Common myeloid progenitor, CD34-positive (primary cell): ENCODE data around the gene PPP2R5C.
"Not testable (repeated sequence)": the region's sequence is repeated elsewhere in the genome, so short reads cannot be mapped to it uniquely, and the experiment has no call there.

ENCODE experiments used
- CTCF ChIA-PET: fragments of 350-600 bp; sonication (Branson Sonifier 250); formaldehyde crosslinking; loops from one replicate; lab custom pipeline; 2021; ENCODE audit warnings: antibody characterized with exemption; lab: Charles Lee
- POLR2A ChIA-PET: fragments of 350-600 bp; sonication (Branson Sonifier 250); formaldehyde crosslinking; loops from one replicate; lab custom pipeline; 2021; ENCODE audit warnings: antibody characterized with exemption; lab: Charles Lee
- DNase-seq, 3 donors: peaks; one replicate each; pipeline versions ENCODE4 v3.0.0 to v3.0.0-alpha.2; 2013
- H3K27ac ChIP-seq, 2 experiments: 1 replicate in 1 of 2; 2 replicates in 1 of 2; pipeline ENCODE4 v1.7.0; 2013; ENCODE audit warnings: inconsistent platforms in 2 of 2, low read length in 2 of 2, mild to moderate bottlenecking in 2 of 2, low read depth in 1 of 2, moderate library complexity in 1 of 2; ENCODE audit not compliant: severe bottlenecking in 2 of 2, insufficient read depth in 1 of 2, poor library complexity in 1 of 2
- H3K27me3 ChIP-seq, 5 experiments: replicated peaks in 2 of 5; 1 replicate in 3 of 5; 2 replicates in 2 of 5; pipeline versions ENCODE4 v1.6.1 to v1.7.0; 2013; ENCODE audit warnings: low read length in 4 of 5, mild to moderate bottlenecking in 2 of 5, moderate library complexity in 2 of 5, inconsistent platforms in 1 of 5; ENCODE audit not compliant: insufficient read depth in 5 of 5, control insufficient read depth in 4 of 5
- H3K36me3 ChIP-seq, 4 experiments: 1 replicate in 2 of 4; 2 replicates in 2 of 4; pipeline versions ENCODE4 v1.6.1 to v1.7.0; 2013; ENCODE audit warnings: low read length in 3 of 4, control low read depth in 1 of 4, mild to moderate bottlenecking in 1 of 4; ENCODE audit not compliant: control insufficient read depth in 4 of 4, insufficient read depth in 4 of 4
- H3K4me1 ChIP-seq, 4 experiments: 1 replicate in 3 of 4; 2 replicates in 1 of 4; pipeline versions ENCODE4 v1.6.1 to v1.7.1; 2013; ENCODE audit warnings: low read length in 3 of 4, mild to moderate bottlenecking in 3 of 4, control low read depth in 1 of 4, inconsistent platforms in 1 of 4, moderate library complexity in 1 of 4; ENCODE audit not compliant: control insufficient read depth in 4 of 4, insufficient read depth in 4 of 4; ENCODE audit errors: control extremely low read depth in 1 of 4
- H3K4me3 ChIP-seq, 7 experiments: 1 replicate in 4 of 7; 2 replicates in 3 of 7; pipeline versions ENCODE4 v1.5.1 to v1.7.0; 2013; ENCODE audit warnings: mild to moderate bottlenecking in 7 of 7, low read length in 6 of 7, moderate library complexity in 6 of 7, inconsistent platforms in 2 of 7, low read depth in 2 of 7, control low read depth in 1 of 7; ENCODE audit not compliant: insufficient read depth in 4 of 7, control insufficient read depth in 1 of 7; ENCODE audit errors: extremely low read depth in 1 of 7
- H3K9me3 ChIP-seq, 5 experiments: 1 replicate in 4 of 5; 2 replicates in 1 of 5; pipeline versions ENCODE4 v1.6.1 to v1.7.1; 2013; ENCODE audit warnings: low read length in 4 of 5, mild to moderate bottlenecking in 2 of 5, inconsistent platforms in 1 of 5, low read depth in 1 of 5, moderate library complexity in 1 of 5; ENCODE audit not compliant: control insufficient read depth in 4 of 5, insufficient read depth in 2 of 5; ENCODE audit errors: control extremely low read depth in 1 of 5
- WGBS: methylation state at CpG from one replicate; pipeline ENCODE4 v1.1.5; 2013; ENCODE audit not compliant: insufficient coverage; 5-methylcytosine and 5-hydroxymethylcytosine counted together

Gene PPP2R5C

GRCh38 chr14:101744382-101744781, 17.1 kb upstream of the PPP2R5C start:
- Histone ChIP-seq H3K9me3 (peaks cover 0 to 19% (median 9%) of the 10 kb centered on the region in 5 experiments), H3K27me3 (peaks cover 0 to 32% (median 4%) of the 10 kb centered on the region in 5 experiments)
- H3K4me3 ChIP-seq, CTCF ChIA-PET, H3K4me1 ChIP-seq, H3K36me3 ChIP-seq, DNase-seq, H3K27ac ChIP-seq, POLR2A ChIA-PET: not testable (repeated sequence)
- WGBS: 100% methylated on average over 1 of the region's 6 CpGs

- Histone ChIP-seq H3K27me3 (peaks cover 0 to 46% (median 13%) of the 10 kb centered on the region in 5 experiments), H3K9me3 (peaks cover 0 to 18% (median 6%) of the 10 kb centered on the region in 5 experiments)
- DNase-seq, H3K4me1 ChIP-seq, H3K27ac ChIP-seq, POLR2A ChIA-PET, H3K4me3 ChIP-seq, H3K36me3 ChIP-seq: not testable (repeated sequence)
- CTCF ChIA-PET: interaction anchor here (0.9 to 1.0 kb wide), 2 partner anchors 39 to 200 kb away, joined by 3 read pairs; no protein-coding TSS in a partner anchor
- 83% methylated on average over 5 of the region's 5 CpGs for WGBS
Measured at GRCh38 chr14:101749756-101750155, 11.8 kb upstream of the PPP2R5C start.

GRCh38 chr14:101754893-101755292, 6.6 kb upstream of the PPP2R5C start:
- Histone ChIP-seq H3K27ac (no peak overlapping the region), H3K4me1 (peaks cover 0 to 1% (median 1%) of the 10 kb centered on the region in 4 experiments), H3K36me3 (no peaks in the 10 kb centered on the region), H3K27me3 (peaks cover 0 to 78% (median 19%) of the 10 kb centered on the region in 5 experiments), H3K9me3 (peaks cover 0 to 18% (median 7%) of the 10 kb centered on the region in 5 experiments), H3K4me3 (no peak overlapping the region)
- ChIA-PET POLR2A (no interaction called here), CTCF (no interaction called here)
- WGBS: 94% methylated on average over 2 of the region's 4 CpGs
- no peak for DNase-seq

- Histone ChIP-seq H3K4me3 (no peak overlapping the region), H3K9me3 (peaks cover 0 to 18% (median 7%) of the 10 kb centered on the region in 5 experiments), H3K36me3 (no peaks in the 10 kb centered on the region), H3K27ac (no peak overlapping the region), H3K4me1 (peaks cover 0 to 4% (median 3%) of the 10 kb centered on the region in 4 experiments), H3K27me3 (peaks cover 0 to 70% (median 19%) of the 10 kb centered on the region in 5 experiments)
- DNase-seq: no peak
- CTCF ChIA-PET: interaction anchor here (1.3 kb wide), 1 partner anchor 18 kb away, joined by 3 read pairs; no protein-coding TSS in a partner anchor
- WGBS: 96% methylated on average over 4 of the region's 8 CpGs
- POLR2A ChIA-PET: interaction anchor here (0.6 kb wide), 2 partner anchors 56 to 179 kb away, joined by 3 read pairs; no protein-coding TSS in a partner anchor
Measured at GRCh38 chr14:101755591-101756324, 5.8 kb upstream of the PPP2R5C start.

- 96% methylated on average over 13 of the region's 14 CpGs for WGBS
- CTCF ChIA-PET: interaction anchor here (0.8 to 1.3 kb wide), 3 partner anchors 14 to 26 kb away, joined by 3 read pairs; no protein-coding TSS in a partner anchor
- Histone ChIP-seq H3K4me1 (peaks cover 0 to 11% (median 10%) of the 10 kb centered on the region in 4 experiments), H3K4me3 (no peak overlapping the region), H3K27ac (no peak overlapping the region), H3K27me3 (peaks cover 0 to 64% (median 12%) of the 10 kb centered on the region in 5 experiments), H3K9me3 (peaks cover 0 to 18% (median 7%) of the 10 kb centered on the region in 5 experiments), H3K36me3 (no peaks in the 10 kb centered on the region)
- POLR2A ChIA-PET: no interaction called here
- DNase-seq: no peak
Measured at GRCh38 chr14:101757064-101757838, 4.3 kb upstream of the PPP2R5C start.

- no CpG with 5 or more reads among the region's 3 CpGs for WGBS
- Histone ChIP-seq H3K27ac (no peak overlapping the region), H3K4me1 (peaks cover 0 to 15% (median 12%) of the 10 kb centered on the region in 4 experiments), H3K4me3 (no peak overlapping the region), H3K9me3 (peaks cover 0 to 13% (median 4%) of the 10 kb centered on the region in 5 experiments), H3K36me3 (no peaks in the 10 kb centered on the region), H3K27me3 (peaks cover 0 to 65% (median 11%) of the 10 kb centered on the region in 5 experiments)
- CTCF ChIA-PET: interaction anchor here (1.0 kb wide), 1 partner anchor 26 kb away, joined by 3 read pairs; no protein-coding TSS in a partner anchor
- no peak for DNase-seq
- POLR2A ChIA-PET: no interaction called here
Measured at GRCh38 chr14:101757839-101758211, 3.7 kb upstream of the PPP2R5C start.
